ENCODE data around the gene DOK5.
"Not testable (repeated sequence)": the region's sequence is repeated elsewhere in the genome, so short reads cannot be mapped to it uniquely, and the experiment has no call there.

DOK5 gene

DNA sequence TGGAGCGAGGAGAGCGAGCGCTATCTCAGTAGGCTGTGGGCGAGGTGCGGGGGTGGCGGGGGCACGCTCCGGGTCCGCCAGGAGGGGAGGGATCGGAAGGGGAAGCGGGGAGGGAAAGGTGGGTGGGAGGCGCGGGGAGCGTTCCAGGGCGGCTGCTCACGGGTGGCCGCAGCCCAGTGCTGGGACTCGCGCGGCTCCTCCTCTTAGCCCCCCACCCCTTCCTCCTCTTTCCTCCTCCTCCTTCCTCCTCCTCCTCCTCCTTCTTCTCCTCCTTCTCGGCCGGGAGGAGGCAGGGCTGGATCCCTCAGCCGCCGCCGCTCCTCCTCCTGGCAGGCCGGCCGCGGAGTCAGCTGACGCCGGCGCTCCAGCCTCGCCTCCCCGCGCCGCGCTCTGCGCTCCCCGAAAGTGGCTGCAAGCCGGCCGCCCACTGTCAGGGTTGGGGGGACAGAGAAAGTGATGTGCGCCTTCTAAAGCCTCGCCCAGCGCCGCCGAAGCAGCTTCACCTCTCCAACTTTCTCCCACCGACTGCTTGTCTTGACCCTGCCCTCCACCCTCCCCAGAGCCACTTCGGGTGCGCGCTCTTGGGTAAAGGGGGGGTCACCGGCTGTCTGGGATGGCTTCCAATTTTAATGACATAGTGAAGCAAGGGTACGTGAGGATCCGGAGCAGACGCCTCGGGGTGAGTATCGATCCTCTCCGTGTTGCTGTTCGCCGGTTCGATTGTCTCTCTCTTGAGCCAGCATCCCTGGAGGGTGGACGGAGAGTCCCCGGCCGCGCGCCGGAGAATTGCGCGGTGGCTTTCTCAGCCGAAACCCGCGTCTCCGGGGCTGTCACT, at the start of gene DOK5:
Gene DOK5 (plus strand): TSS at position 260 of the 835 bp plus-strand sequence. CDS start 354 bp downstream, at position 614.
- DNase-seq = no peak

GRCh38 chr20:54429364-54429763, 46.0 kb upstream of the DOK5 start:
- no peak for DNase-seq

DNA sequence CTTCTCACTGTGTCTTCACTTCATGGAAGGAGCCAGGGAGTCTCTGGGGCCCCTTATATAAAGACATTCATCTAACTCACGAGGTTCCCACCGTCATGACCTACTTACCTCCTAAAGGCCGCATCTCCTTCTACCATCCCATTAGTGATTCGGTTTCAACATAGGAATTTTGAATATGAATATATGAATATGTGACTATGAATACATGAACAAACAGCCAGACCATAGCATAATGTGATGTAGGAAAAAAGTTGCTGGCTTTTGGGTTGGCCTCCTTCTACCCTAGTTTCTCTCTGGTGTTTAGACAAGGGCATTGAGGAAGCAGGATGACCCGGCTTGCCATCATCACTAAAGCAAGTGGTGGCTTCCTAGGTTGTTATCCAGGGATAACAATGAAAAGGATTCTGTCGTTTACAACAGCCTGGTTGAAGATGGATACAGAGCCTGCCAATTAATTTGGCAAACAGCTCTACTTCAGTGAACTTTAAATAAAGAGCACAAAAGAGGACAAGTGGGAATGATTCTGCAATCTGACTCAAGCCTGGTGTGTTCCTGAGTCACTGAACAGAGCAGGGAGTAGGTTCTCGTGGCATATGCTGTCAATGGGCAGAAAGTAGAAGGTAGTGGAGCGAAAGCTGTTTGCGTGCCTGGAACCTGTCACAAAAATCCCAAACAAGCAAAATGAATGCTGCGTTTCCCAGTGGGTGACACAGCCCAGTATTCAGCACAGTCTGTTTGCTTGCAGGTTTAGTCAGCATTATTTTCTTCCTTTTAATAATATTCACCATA, 44.0 kb upstream of the DOK5 start:
- no peak for DNase-seq

DNA sequence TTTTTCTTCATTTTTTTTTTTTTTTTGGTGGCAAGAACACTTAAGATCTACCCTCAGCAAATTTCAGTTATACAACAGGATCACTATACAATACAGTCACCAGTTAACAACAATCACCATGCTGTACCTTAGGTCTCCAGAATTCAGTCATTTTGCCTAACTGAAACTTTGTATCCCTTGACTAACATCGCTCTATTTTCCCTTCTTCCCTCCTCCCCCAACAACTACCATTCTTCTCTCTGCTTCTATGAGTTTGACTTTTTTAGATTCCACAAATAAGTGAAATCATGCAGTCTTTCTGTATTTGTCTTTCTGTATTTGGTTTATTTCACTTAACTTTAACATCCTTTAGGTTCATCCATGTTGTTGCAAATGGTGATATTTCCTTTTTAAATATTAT, 42.4 kb upstream of the DOK5 start:
- no peak for DNase-seq

DNA sequence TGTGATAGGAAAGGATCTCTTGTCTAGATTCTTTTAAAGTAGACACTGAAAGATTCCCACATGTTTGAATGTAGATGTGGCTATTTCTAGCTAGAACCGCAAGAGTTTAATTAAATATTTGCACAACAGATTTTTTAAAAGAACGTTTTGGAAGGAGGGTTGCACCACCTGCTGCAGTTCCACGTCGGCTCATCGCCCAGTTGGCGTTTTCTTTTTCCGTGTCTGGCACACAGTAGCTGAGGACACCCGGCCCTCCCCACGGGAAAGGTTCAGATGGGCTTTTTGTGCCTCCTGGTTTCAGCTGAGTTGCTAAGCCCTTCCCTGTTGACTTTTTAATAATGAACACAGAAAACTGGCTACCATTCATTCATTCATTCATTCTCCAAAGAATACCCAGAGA, 41.8 kb upstream of the DOK5 start:
- DNase-seq = no peak

GRCh38 chr20:54434196-54434595, 41.2 kb upstream of the DOK5 start:
- DNase-seq = no peak

DNA sequence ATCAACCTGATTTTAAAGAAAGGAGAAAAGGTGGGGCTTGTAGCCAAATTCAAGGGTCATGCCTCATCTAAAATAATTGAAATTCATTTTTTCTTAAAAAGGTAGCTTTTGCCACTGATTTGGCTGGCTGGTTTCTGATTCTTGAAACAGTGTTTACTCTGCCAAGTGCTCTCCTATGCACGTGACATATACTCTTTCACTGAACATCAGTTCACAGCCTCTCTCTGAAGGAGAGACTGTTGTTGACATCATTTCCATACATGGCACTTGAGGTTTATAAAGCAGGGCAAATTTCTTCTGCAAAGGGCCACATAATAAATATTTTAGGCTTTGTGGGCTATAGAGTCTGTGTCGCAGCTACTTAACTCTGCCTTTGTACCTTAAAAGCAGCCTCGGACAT, 40.4 kb upstream of the DOK5 start:
- no peak for DNase-seq

DNA sequence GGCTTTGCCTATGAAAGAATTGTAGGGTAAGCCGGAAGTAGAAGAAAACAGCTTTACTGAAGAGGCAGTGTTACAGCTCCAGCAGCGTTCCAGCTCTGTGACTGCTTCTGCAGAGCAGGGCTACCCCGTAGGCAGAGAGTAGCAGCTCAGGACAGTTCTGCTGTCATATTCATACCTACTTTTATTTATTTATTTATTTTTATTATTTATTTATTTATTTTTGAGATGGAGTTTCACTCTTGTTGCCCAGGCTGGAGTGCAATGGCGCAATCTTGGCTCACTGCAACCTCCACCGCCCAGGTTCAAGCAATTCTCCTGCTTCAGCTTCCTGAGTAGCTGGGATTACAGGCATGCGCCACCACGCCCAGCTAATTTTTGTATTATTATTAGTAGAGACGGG, 39.0 kb upstream of the DOK5 start:
- not testable (repeated sequence) for DNase-seq

DNA sequence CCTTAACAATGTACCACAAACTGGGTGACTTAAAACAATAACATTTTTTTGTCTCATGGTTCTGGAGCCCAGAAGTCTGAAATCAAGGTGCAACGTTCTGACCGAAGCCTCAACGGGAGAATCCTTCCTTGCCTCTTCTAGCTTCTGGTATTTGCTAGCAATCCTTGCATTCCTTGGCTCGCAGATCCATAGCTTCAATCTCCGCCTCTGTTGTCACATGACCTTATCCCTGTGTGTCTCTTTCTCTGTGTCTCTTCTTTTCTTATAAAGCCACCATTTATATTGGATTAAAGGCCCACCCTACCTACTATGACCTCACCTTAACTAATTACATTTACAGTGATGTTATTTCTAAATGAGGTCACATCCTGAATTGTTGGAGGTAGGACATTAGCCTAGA, 37.2 kb upstream of the DOK5 start:
- no peak for DNase-seq

DNA sequence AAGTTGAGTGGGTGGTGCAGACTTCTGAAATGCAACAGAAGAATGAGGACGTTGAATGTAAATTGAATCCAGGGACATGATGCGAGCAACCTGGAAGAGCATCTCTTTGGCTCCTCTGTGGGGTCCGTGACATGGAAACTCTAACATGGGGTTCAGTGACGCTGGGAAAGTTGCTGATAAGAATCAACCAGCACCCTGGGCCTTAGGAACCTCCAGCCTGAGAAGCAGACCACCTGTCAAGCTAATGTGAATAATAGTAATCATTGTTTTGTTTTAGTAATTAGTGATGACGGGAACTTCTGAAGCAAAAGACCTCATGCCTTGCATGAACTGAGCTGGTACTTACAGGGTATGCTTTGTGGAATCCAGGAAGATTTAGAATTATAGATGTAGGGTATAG, 25.2 kb upstream of the DOK5 start:
- DNase-seq = no peak

DNA sequence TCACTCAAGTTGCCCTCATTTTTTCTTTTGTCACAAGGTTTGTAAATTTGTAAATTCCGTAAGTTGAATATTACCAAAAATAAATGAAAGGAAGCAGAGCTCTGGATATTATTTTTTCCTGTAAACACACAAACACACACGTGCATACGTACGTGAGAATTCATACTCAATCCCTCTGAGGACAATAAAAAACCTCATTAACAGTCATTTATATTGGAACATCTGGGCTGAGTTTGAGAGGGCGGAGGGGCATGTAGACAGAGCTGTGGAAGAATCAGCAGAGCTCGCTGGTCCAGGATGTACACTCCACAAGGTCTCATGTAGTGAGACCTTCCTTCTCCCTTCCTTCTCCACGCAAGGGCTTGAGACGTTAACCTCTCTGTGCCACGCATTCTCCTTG, 24.2 kb upstream of the DOK5 start:
- no peak for DNase-seq

DNA sequence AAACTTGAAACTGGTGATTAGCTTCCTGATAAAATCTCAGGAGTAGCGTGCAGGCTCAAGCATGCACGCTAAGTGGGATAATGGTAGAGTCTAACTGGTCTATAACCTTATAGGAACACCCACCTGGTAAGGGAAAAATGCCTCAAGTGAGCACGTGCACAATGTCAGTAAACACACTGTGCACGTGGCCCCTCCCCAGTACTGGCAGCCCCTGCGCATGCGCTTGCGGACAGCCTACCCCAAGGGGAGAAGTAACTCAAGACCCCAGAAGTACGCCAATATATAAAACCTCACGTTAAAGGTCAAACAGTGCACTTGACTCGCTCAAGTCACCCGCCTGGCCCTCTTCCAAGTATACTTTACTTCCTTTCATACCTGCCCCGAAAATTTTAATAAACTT, 23.1 kb upstream of the DOK5 start:
- no peak for DNase-seq

- DNase-seq = no peak
These were observed 20.4 kb upstream of the DOK5 start for GRCh38 chr20:54454982-54455381.

DNA sequence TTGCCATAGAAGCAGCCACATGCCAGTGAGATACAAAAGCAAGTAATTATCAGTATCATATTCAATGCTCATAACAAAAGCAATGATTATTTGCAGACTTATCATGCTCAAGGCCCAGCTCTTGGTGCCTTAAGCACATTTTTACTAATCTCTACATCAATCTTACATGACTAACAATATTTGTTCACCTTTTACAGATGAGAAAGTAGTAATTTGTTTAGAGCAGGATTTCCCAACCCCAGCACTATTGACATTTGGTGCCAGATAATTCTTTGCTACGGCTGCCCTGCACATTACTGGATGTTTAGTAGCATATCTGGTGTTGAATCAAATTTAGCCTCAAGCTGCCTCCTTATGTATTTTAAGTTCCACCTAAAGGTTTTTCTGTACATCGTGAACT, 19.0 kb upstream of the DOK5 start:
- no peak for DNase-seq

GRCh38 chr20:54456961-54457360, 18.4 kb upstream of the DOK5 start:
- DNase-seq = no peak

- no peak for DNase-seq
These were observed 17.2 kb upstream of the DOK5 start for GRCh38 chr20:54458219-54458618.

DNA sequence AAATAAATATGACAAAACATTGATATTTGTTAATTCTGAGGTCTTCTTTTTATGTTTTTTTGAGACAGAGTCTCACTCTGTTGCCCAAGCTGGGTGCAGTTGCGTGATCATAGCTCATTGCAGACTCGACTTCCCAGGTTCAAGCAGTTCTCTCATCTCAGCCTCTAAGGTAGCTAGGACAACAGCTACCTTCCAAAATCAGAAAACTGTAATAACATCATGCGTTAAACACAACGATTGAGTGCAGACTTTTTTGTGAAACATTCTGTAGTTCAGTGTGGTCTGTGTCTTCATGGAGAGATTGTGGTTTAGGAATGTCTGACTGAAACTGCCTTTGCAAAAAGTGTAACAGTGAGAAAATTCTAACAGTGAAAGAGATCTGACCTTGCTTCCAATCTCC, 16.1 kb upstream of the DOK5 start:
- DNase-seq = no peak

GRCh38 chr20:54464003-54464402, 11.4 kb upstream of the DOK5 start:
- no peak for DNase-seq

DNA sequence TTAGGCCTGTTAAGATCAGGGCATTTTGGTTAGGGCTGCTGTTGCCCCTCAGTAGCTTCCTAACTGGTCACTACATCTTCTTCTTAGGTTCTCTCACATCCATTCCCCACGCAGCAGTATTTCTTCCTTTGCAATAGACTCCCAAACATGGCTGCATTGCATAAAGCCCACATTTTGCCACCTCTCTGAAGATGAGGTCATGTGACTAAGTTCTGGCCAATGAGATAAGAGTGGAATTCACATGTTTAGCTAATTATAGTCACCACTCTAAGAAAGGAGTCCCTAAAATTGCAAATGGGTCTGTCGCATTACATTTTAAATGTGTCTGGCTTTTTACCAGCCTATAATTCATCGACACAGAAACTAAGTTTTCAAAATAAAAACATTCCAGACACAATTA, 9.3 kb upstream of the DOK5 start:
- no peak for DNase-seq

GRCh38 chr20:54467622-54468021, 7.8 kb upstream of the DOK5 start:
- DNase-seq = no peak

DNA sequence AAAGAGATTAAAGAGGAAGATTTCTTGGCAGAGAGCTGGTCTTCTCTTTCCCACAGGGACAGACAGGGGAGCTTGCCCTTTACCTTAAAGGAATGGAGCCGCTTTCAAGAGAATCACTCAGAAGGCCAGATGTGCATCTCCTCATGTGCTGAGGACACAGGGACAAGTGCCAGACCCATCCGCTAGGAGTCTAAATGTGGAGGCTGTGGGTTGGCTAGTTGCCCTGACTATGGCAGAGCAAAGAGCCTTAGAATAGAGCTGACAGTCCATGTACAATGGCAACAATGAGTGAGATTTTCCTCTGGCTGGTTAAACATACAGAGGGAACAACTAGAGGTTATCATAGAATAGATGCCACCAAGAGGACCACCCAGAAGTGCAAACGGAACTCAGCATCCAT, 7.3 kb upstream of the DOK5 start:
- DNase-seq = no peak

- DNase-seq = no peak
These were observed 6.1 kb upstream of the DOK5 start for GRCh38 chr20:54469293-54469692.

GRCh38 chr20:54469952-54470351, 5.4 kb upstream of the DOK5 start:
- DNase-seq = no peak

- DNase-seq = no peak
These were observed 4.7 kb upstream of the DOK5 start for GRCh38 chr20:54470697-54471096.
